SK-N-SH (cell line): ENCODE results near the gene SCART1. TPM values are rescaled to one million over a fixed set of nuclear protein-coding genes. Genes with fewer than 3 reads are reported as not detected.

ENCODE experiments used
- CTCF ChIA-PET: fragments of 300-600, 350-600 bp; formaldehyde crosslinking; extraction: SDS; loops from one replicate; lab custom pipeline; 2021; lab: Yijun Ruan, JAX
- POLR2A ChIA-PET: fragments of 350-600 bp; sonication (Branson Sonifier 250); formaldehyde crosslinking; extraction: SDS; loops from one replicate; lab custom pipeline; 2020; ENCODE audit warnings: antibody characterized with exemption, inconsistent platforms; lab: Yijun Ruan, JAX
- DNase-seq: peaks from one replicate; pipeline ENCODE4 v3.0.0; 2012
- H2AFZ ChIP-seq: fragments of 200-600 bp; sonication (generic); 2 replicates; pipeline ENCODE4 v1.8.1; 2016; ENCODE audit warnings: antibody characterized with exemption, mild to moderate bottlenecking, low read depth
- H3F3A ChIP-seq: fragments of 200-600 bp; sonication (generic); replicated peaks from 2 replicates; pipeline ENCODE3; 2016; ENCODE audit warnings: antibody characterized with exemption, mild to moderate bottlenecking; ENCODE audit not compliant: insufficient read depth
- H3K27ac ChIP-seq, 2 experiments: fragments of 200-500 bp in 1 of 2; fragments of 200-600 bp in 1 of 2; sonication (Bioruptor generic) in 1 of 2; sonication (generic), shearing (Covaris generic) in 1 of 2; 2 replicates each; pipeline versions ENCODE4 v1.5.1 to v1.6.1; 2014 to 2016; ENCODE audit warnings: low read depth in 2 of 2, inconsistent platforms in 1 of 2, low read length in 1 of 2, mild to moderate bottlenecking in 1 of 2, mixed read lengths in 1 of 2
- H3K27me3 ChIP-seq: fragments of 200-600 bp; sonication (generic), shearing (Covaris generic); 2 replicates; pipeline ENCODE4 v1.6.1; 2016; ENCODE audit warnings: mixed run types; ENCODE audit not compliant: insufficient read depth
- H3K36me3 ChIP-seq, 2 experiments: fragments of 200-500 bp in 1 of 2; fragments of 200-600 bp in 1 of 2; sonication (Bioruptor generic) in 1 of 2; sonication (generic) in 1 of 2; replicated peaks in 1 of 2; 2 replicates each; pipeline versions ENCODE3 to v1.5.1; 2014 to 2016; ENCODE audit warnings: low read length in 1 of 2, mild to moderate bottlenecking in 1 of 2; ENCODE audit not compliant: insufficient read depth in 2 of 2, control insufficient read depth in 1 of 2
- H3K4me1 ChIP-seq, 2 experiments: fragments of 200-500 bp in 1 of 2; fragments of 200-600 bp in 1 of 2; sonication (Bioruptor generic) in 1 of 2; sonication (generic), shearing (Covaris generic) in 1 of 2; 2 replicates each; pipeline versions ENCODE4 v1.5.1 to v1.6.1; 2014 to 2016; ENCODE audit warnings: low read depth in 1 of 2, low read length in 1 of 2, mixed run types in 1 of 2; ENCODE audit not compliant: insufficient read depth in 2 of 2, control insufficient read depth in 1 of 2
- H3K4me2 ChIP-seq: fragments of 200-600 bp; sonication (generic), shearing (Covaris generic); 2 replicates; pipeline ENCODE4 v1.6.1; 2017; ENCODE audit warnings: mixed run types
- H3K4me3 ChIP-seq, 2 experiments: fragments of 200-500 bp in 1 of 2; fragments of 200-600 bp in 1 of 2; sonication (Bioruptor generic) in 1 of 2; sonication (generic), shearing (Covaris generic) in 1 of 2; 2 replicates each; pipeline versions ENCODE4 v1.5.1 to v1.8.1; 2014 to 2016; ENCODE audit warnings: low read depth in 2 of 2, inconsistent platforms in 1 of 2, low read length in 1 of 2, mild to moderate bottlenecking in 1 of 2, mixed read lengths in 1 of 2, moderate library complexity in 1 of 2
- H3K79me2 ChIP-seq: fragments of 200-600 bp; sonication (generic); 2 replicates; pipeline ENCODE4 v1.8.1; 2017; ENCODE audit warnings: mild to moderate bottlenecking; ENCODE audit not compliant: insufficient read depth
- H3K9ac ChIP-seq: fragments of 200-600 bp; sonication (generic); 2 replicates; pipeline ENCODE4 v1.6.1; 2017; ENCODE audit warnings: mixed run types
- H3K9me2 ChIP-seq: fragments of 200-600 bp; sonication (generic); 2 replicates; pipeline ENCODE4 v1.6.1; 2017; ENCODE audit warnings: mixed run types
- H3K9me3 ChIP-seq: fragments of 200-600 bp; sonication (generic); 2 replicates; pipeline ENCODE4 v1.6.1; 2017; ENCODE audit warnings: mixed run types, mild to moderate bottlenecking, moderate library complexity
- H4K20me1 ChIP-seq: fragments of 200-600 bp; sonication (generic); 2 replicates; pipeline ENCODE4 v1.6.1; 2017; ENCODE audit warnings: mild to moderate bottlenecking, mixed run types; ENCODE audit not compliant: insufficient read depth
- CHD2 ChIP-seq: fragments of 150-350 bp; IDR thresholded peaks from 2 replicates; pipeline ENCODE4 v1.6.1; 2018; ENCODE audit warnings: low read length; ENCODE audit not compliant: partially characterized antibody
- EP300 ChIP-seq, 2 experiments: IDR thresholded peaks; 2 replicates each; pipeline versions ENCODE4 v1.4.0 to v1.6.1; 2012; ENCODE audit warnings: borderline replicate concordance in 1 of 2, low read depth in 1 of 2, low read length in 1 of 2
- EZH2phosphoT487 ChIP-seq: fragments of 200-600 bp; sonication (generic); IDR thresholded peaks from 2 replicates; pipeline ENCODE4 v1.6.1; 2017; ENCODE audit warnings: low read depth, mixed run types, mild to moderate bottlenecking, antibody characterized with exemption, moderate library complexity, borderline replicate concordance
- FOSL2 ChIP-seq: IDR thresholded peaks from 2 replicates; pipeline ENCODE4 v1.4.0; 2012; ENCODE audit warnings: low read depth, mild to moderate bottlenecking, moderate library complexity, borderline replicate concordance
- FOXJ3 ChIP-seq: sonication (generic); formaldehyde crosslinking; IDR thresholded peaks from 2 replicates; pipeline ENCODE4 v1.5.1; 2020; ENCODE audit warnings: mild to moderate bottlenecking, missing genetic modification reagents
- FOXM1 ChIP-seq: IDR thresholded peaks from 2 replicates; pipeline ENCODE4 v1.4.0; 2012; ENCODE audit warnings: low read depth, mild to moderate bottlenecking
- GABPA ChIP-seq: IDR thresholded peaks from 2 replicates; pipeline ENCODE4 v1.4.0; 2012; ENCODE audit warnings: low read depth, mild to moderate bottlenecking
- GATA2 ChIP-seq: sonication (generic); formaldehyde crosslinking; IDR thresholded peaks from 2 replicates; pipeline ENCODE4 v1.5.0; 2020; ENCODE audit warnings: mild to moderate bottlenecking, missing genetic modification reagents
- MXI1 ChIP-seq: IDR thresholded peaks from 2 replicates; pipeline ENCODE4 v1.6.1; 2012; ENCODE audit warnings: mild to moderate bottlenecking, low read depth, low read length, improper control_type of control experiment
- NRF1 ChIP-seq: IDR thresholded peaks from 2 replicates; pipeline ENCODE4 v1.6.1; 2012; ENCODE audit warnings: low read depth, mild to moderate bottlenecking, low read length
- POLR2AphosphoS5 ChIP-seq: IDR thresholded peaks from 2 replicates; pipeline ENCODE4 v1.6.1; 2012; ENCODE audit warnings: low read depth, low read length
- RAD21 ChIP-seq: IDR thresholded peaks from 2 replicates; pipeline ENCODE4 v1.6.1; 2012; ENCODE audit warnings: mild to moderate bottlenecking, low read length
- RFX5 ChIP-seq: IDR thresholded peaks from 2 replicates; pipeline ENCODE4 v1.6.1; 2012; ENCODE audit warnings: mild to moderate bottlenecking, improper control_type of control experiment, low read length
- SIN3A ChIP-seq: IDR thresholded peaks from 2 replicates; pipeline ENCODE4 v1.6.1; 2012; ENCODE audit warnings: low read depth, mild to moderate bottlenecking, low read length, moderate library complexity, borderline replicate concordance
- TCF12 ChIP-seq: IDR thresholded peaks from 2 replicates; pipeline ENCODE4 v1.4.0; 2012
- TEAD4 ChIP-seq: IDR thresholded peaks from 2 replicates; pipeline ENCODE4 v1.4.0; 2012; ENCODE audit warnings: mild to moderate bottlenecking, borderline replicate concordance; ENCODE audit not compliant: insufficient read depth
- YY1 ChIP-seq: IDR thresholded peaks from 2 replicates; pipeline ENCODE4 v1.4.0; 2012; ENCODE audit warnings: low read depth, mild to moderate bottlenecking
- WGBS: methylation state at CpG from one replicate; pipeline ENCODE4 v1.1.6; 2017; ENCODE audit warnings: low lambda C conversion rate; 5-methylcytosine and 5-hydroxymethylcytosine counted together
- polyA plus RNA-seq, 3 experiments: library from polyadenylated mRNA; depleted of rRNA; stranded (reverse); fragments of >200 nt; gene quantifications; 2 replicates each; pipeline ENCODE4 v1.2.3, GENCODE V29; 2012
- TF ChIP-seq, protein P1 (sequence below): fragments of 150-350 bp; IDR thresholded peaks from 2 replicates; pipeline ENCODE4 v1.6.1; 2017; ENCODE audit warnings: antibody characterized with exemption, low read length, low read depth, borderline replicate concordance
- TF ChIP-seq, protein P2 (sequence below): fragments of 150-350 bp; IDR thresholded peaks from 2 replicates; pipeline ENCODE4 v1.6.1; 2016; ENCODE audit warnings: mild to moderate bottlenecking, low read depth, low read length
- TF ChIP-seq, protein P3 (sequence below): IDR thresholded peaks from 2 replicates; pipeline ENCODE4; 2012
- TF ChIP-seq, protein P4 (sequence below): IDR thresholded peaks from 2 replicates; pipeline ENCODE4 v1.4.0; 2012; ENCODE audit warnings: low read depth, borderline replicate concordance

Gene SCART1
- polyA plus RNA-seq, 1 of the 3 experiments (the other 2 are of a cell fraction) = 2.1 TPM

DNA sequence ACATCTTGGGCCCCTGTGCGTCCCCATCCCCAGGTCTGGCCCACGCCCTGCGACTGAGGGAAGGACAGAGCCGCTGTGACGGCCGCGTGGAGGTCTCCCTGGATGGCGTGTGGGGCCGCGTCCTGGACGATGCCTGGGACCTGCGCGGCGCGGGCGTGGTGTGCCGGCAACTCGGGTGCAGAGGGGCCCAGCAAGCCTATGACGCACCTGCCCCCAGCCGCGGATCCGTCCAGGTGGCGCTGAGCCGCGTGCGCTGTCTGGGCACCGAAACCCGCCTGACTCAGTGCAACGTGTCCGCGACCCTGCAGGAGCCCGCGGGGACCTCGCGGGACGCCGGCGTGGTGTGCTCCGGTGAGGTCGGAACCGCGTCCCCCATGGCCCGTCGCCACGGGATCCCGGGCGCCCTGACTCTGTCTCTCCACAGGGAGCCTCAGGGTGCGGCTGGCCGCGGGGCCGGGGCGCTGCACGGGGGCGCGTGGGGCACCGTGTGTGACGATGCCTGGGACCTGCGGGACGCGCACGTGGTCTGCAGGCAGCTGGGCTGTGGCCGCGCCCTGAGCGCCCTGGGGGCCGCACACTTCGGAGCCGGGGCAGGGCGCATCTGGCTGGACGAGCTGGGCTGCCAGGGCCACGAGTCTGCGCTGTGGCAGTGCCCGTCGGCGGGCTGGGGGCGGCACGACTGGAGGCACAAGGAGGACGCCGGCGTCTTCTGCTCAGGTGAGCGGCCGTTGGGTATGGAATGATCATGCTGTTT, 5.9 kb downstream of the SCART1 start (continued):
- no peak for TF ChIP-seq SIN3A
- TF ChIP-seq EP300 (IDR thresholded peaks at IDR 0.05; ENCODE audit: borderline replicate concordance in 1 of 2, low read depth in 1 of 2, low read length in 1 of 2) = no peak
- TF ChIP-seq TEAD4 = no peak
- TF ChIP-seq, protein P1, sequence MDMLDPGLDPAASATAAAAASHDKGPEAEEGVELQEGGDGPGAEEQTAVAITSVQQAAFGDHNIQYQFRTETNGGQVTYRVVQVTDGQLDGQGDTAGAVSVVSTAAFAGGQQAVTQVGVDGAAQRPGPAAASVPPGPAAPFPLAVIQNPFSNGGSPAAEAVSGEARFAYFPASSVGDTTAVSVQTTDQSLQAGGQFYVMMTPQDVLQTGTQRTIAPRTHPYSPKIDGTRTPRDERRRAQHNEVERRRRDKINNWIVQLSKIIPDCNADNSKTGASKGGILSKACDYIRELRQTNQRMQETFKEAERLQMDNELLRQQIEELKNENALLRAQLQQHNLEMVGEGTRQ = no peak
- no peak for TF ChIP-seq FOXM1
- no peak for TF ChIP-seq NRF1
- no peak for TF ChIP-seq YY1
- no peak for TF ChIP-seq MXI1
- no peak for TF ChIP-seq POLR2AphosphoS5
- no peak for TF ChIP-seq EZH2phosphoT487

DNA sequence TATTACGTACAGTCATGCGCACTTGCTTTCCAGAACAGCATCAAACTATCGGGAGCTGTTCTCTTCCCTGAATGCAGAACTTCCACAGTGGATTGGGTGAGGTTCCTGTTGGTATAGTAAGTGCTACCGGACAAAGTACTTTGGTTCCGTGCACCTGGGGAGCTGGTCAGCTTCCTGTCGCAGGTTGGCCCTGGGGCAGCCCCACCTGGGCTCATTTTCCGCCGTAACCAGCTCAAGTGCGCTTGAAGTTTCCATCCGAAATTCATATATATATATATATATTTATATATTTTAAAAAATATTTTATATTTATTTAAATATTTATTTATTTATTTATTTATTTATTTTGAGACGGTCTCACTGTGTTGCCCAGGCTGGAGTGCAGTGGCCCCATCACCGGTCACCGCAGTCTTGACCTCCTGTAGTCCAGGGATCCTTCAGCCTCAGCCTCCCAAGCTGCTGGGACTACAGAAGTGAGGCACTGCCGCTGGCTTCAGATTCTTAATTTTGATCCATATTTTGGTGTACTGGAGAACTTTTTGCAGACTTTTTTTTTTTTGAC, 6.5 kb downstream of the SCART1 start:
- POLR2A ChIA-PET = no interaction called here
- Histone ChIP-seq H3K36me3 (no peaks in the 10 kb centered on the region), H2AFZ (no peak overlapping the region), H3F3A (no peaks in the 10 kb centered on the region), H3K79me2 (no peaks in the 10 kb centered on the region), H3K27me3 (no peaks in the 10 kb centered on the region), H3K27ac (no peak overlapping the region), H3K9me2 (no peaks in the 10 kb centered on the region), H3K4me3 (no peak overlapping the region), H3K9ac (no peak overlapping the region)
- no peak for DNase-seq
- TF ChIP-seq RFX5 (no peak), GABPA (no peak), FOSL2 (no peak), FOXJ3 (CRISPR knock-in tag) (no peak), TCF12 (no peak), GATA2 (no peak), YY1 (no peak), RAD21 (no peak), CHD2 (no peak), NRF1 (no peak), FOXM1 (no peak)
- TF ChIP-seq, protein P2, sequence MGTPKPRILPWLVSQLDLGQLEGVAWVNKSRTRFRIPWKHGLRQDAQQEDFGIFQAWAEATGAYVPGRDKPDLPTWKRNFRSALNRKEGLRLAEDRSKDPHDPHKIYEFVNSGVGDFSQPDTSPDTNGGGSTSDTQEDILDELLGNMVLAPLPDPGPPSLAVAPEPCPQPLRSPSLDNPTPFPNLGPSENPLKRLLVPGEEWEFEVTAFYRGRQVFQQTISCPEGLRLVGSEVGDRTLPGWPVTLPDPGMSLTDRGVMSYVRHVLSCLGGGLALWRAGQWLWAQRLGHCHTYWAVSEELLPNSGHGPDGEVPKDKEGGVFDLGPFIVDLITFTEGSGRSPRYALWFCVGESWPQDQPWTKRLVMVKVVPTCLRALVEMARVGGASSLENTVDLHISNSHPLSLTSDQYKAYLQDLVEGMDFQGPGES = no peak
- TF ChIP-seq, protein P3, sequence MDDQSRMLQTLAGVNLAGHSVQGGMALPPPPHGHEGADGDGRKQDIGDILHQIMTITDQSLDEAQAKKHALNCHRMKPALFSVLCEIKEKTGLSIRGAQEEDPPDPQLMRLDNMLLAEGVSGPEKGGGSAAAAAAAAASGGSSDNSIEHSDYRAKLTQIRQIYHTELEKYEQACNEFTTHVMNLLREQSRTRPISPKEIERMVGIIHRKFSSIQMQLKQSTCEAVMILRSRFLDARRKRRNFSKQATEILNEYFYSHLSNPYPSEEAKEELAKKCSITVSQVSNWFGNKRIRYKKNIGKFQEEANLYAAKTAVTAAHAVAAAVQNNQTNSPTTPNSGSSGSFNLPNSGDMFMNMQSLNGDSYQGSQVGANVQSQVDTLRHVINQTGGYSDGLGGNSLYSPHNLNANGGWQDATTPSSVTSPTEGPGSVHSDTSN = no peak
- TF ChIP-seq, protein P4, sequence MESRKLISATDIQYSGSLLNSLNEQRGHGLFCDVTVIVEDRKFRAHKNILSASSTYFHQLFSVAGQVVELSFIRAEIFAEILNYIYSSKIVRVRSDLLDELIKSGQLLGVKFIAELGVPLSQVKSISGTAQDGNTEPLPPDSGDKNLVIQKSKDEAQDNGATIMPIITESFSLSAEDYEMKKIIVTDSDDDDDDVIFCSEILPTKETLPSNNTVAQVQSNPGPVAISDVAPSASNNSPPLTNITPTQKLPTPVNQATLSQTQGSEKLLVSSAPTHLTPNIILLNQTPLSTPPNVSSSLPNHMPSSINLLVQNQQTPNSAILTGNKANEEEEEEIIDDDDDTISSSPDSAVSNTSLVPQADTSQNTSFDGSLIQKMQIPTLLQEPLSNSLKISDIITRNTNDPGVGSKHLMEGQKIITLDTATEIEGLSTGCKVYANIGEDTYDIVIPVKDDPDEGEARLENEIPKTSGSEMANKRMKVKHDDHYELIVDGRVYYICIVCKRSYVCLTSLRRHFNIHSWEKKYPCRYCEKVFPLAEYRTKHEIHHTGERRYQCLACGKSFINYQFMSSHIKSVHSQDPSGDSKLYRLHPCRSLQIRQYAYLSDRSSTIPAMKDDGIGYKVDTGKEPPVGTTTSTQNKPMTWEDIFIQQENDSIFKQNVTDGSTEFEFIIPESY = no peak
- TF ChIP-seq, protein P1 = no peak
- TF ChIP-seq, all 33 proteins: peak for 0
- CTCF ChIA-PET = no interaction called here
- Histone ChIP-seq H3K4me2 (no peak overlapping the region), H4K20me1 (no peaks in the 10 kb centered on the region), H3K9me3 (no peaks in the 10 kb centered on the region), H3K4me1 (no peaks in the 10 kb centered on the region)
- 71% methylated on average over 13 of the region's 14 CpGs for WGBS
